ENCODE data around the gene PLCG1. TPM values are rescaled to one million over a fixed set of nuclear protein-coding genes. Genes with fewer than 3 reads are reported as not detected.
A peak's percentile ranks its signal among the peaks of the same experiment; 100 is the strongest.

PLCG1 gene
- total and polyA plus RNA-seq, 2 of the 8 experiments (the other 6 are each of a cell fraction or from before 2014, with no cell fraction given), result 103 to 154 TPM

GRCh38 chr20:41191562-41192500 is 54.5 kb downstream of the PLCG1 start:
- H3K9me3 ChIP-seq (ENCODE audit: insufficient read depth in 2 of 2, low read depth in 1 of 2, low read length in 1 of 2), result no peaks in the 10 kb centered on the region
- 81% methylated on average over 5 of the region's 5 CpGs; no CpG with 5 or more reads in 1 of the 2 experiments for WGBS, 2 experiments (ENCODE audit: extremely low coverage in 1 of 2, insufficient coverage in 1 of 2, insufficient read length in 1 of 2, insufficient replicate concordance in 2 of 2, low coverage in 1 of 2, low lambda C conversion rate in 2 of 2, missing lambda C conversion rate in 1 of 2)
- no peak overlapping the region for H4K91ac ChIP-seq (replicated peaks; ENCODE audit: insufficient read length, low read length)
- DNase-seq (ENCODE audit: low read depth in 1 of 2, low spot score in 2 of 2), result peak in 1 of 2 experiments; percentile 19
- H2BK20ac ChIP-seq (ENCODE audit: low read length), result no peak overlapping the region
- no peak overlapping the region for H3K4me3 ChIP-seq (ENCODE audit: extremely low read depth in 1 of 4, insufficient read depth in 2 of 4, low read depth in 3 of 4, low read length in 4 of 4)
- H3K4ac ChIP-seq (replicated peaks; ENCODE audit: insufficient read length, low read depth, low read length), result no peak overlapping the region
- no peaks in the 10 kb centered on the region for H3K79me1 ChIP-seq (ENCODE audit: low read depth, low read length)
- H4K8ac ChIP-seq (ENCODE audit: extremely low read depth, insufficient read depth, low read length), result no peak overlapping the region; the same call in 1 of the 2 replicates
- H3K18ac ChIP-seq (ENCODE audit: extremely low read depth, low read length), result no peak overlapping the region
- no peak overlapping the region for H3K27ac ChIP-seq (ENCODE audit: low read depth, low read length)
- H3K9ac ChIP-seq (replicated peaks in 1 of 4; ENCODE audit: extremely low read depth in 1 of 4, low read depth in 3 of 4, low read length in 3 of 4), result no peak overlapping the region
- H3K4me2 ChIP-seq (ENCODE audit: insufficient read depth in 1 of 2, low read depth in 2 of 2, low read length in 2 of 2), result no peak overlapping the region
- ChIA-PET POLR2A (ENCODE audit: partially characterized antibody) (interaction anchor here (1.8 kb wide), 1 partner anchor 11 kb away, joined by 5 read pairs; no protein-coding TSS in a partner anchor), CTCF (ENCODE audit: partially characterized antibody) (interaction anchor here (0.6 to 5.4 kb wide), 8 partner anchors 19 to 149 kb away, joined by 3 to 22 read pairs (median 4); partner anchors contain the start of gene LPIN3)
- no peak overlapping the region; the same call in 1 of the 2 replicates for H2BK12ac ChIP-seq (ENCODE audit: low read depth, low read length)
- no peak overlapping the region for H3K23ac ChIP-seq (ENCODE audit: insufficient read length)
- H3K4me1 ChIP-seq (replicated peaks in 1 of 4; ENCODE audit: control insufficient read depth in 3 of 4, insufficient read depth in 4 of 4, low read length in 3 of 4), result no peaks in the 10 kb centered on the region
- H2BK5ac ChIP-seq (ENCODE audit: low read depth, low read length), result no peak overlapping the region
- H2BK120ac ChIP-seq (replicated peaks; ENCODE audit: low read depth, low read length), result no peak overlapping the region
- no peaks in the 10 kb centered on the region for H3K79me2 ChIP-seq (ENCODE audit: control insufficient read depth in 1 of 2, insufficient read depth in 2 of 2, low read length in 2 of 2)
- no peak overlapping the region for H3K14ac ChIP-seq (ENCODE audit: insufficient read length)
- H3K36me3 ChIP-seq (ENCODE audit: control insufficient read depth in 2 of 4, insufficient read depth in 4 of 4, low read length in 3 of 4), result no peaks in the 10 kb centered on the region
- H3K23me2 ChIP-seq (ENCODE audit: low read depth, low read length), result no peaks in the 10 kb centered on the region
- no peak overlapping the region for H2AFZ ChIP-seq (ENCODE audit: low read length)
- no peaks in the 10 kb centered on the region for H4K20me1 ChIP-seq (replicated peaks in 1 of 2; ENCODE audit: control insufficient read depth in 1 of 2, insufficient read depth in 2 of 2, low read length in 2 of 2)
- H2AK5ac ChIP-seq (ENCODE audit: low read depth, low read length), result 0 out of 2 replicates have a peak overlapping the region, but pooled peaks have one; percentile 28
- no peak overlapping the region for H2BK15ac ChIP-seq (ENCODE audit: low read length)
- H3K27me3 ChIP-seq (replicated peaks in 1 of 4; ENCODE audit: control insufficient read depth in 3 of 4, extremely low read depth in 1 of 4, insufficient read depth in 3 of 4, low read length in 3 of 4), result no peaks in the 10 kb centered on the region
- no peak overlapping the region for H3K56ac ChIP-seq (replicated peaks; ENCODE audit: insufficient read length, low read depth, low read length)
- H4K5ac ChIP-seq (ENCODE audit: insufficient read length, low read depth, low read length), result no peak overlapping the region
- no peak for FAIRE-seq
- TF ChIP-seq SP1 (IDR thresholded peaks at IDR 0.05; ENCODE audit: low read depth, low read length) (no peak), CEBPB (IDR thresholded peaks at IDR 0.05; ENCODE audit: low read depth, low read length) (no peak), KDM1A (IDR thresholded peaks at IDR 0.05; ENCODE audit: borderline replicate concordance, low read length) (no peak), RBBP5 (IDR thresholded peaks at IDR 0.05; ENCODE audit: borderline replicate concordance, low read depth, low read length) (no peak), E2F6 (IDR thresholded peaks at IDR 0.05) (no peak), RAD21 (IDR thresholded peaks at IDR 0.05 in 1 of 2, conservative IDR thresholded peaks at IDR 0.05 in 1 of 2; ENCODE audit: low read depth in 2 of 2, low read length in 2 of 2) (no peak), SP2 (IDR thresholded peaks at IDR 0.05; ENCODE audit: low read length) (no peak), EP300 (IDR thresholded peaks at IDR 0.05; ENCODE audit: borderline replicate concordance in 1 of 2, low read depth in 2 of 2, low read length in 2 of 2) (no peak), GTF2F1 (IDR thresholded peaks at IDR 0.05; ENCODE audit: borderline replicate concordance, low read depth, low read length) (no peak), SAP30 (IDR thresholded peaks at IDR 0.05; ENCODE audit: insufficient read depth, insufficient replicate concordance, low read length) (no peak)
